ENCODE results near the gene KIAA1191. TPM values are rescaled to one million over a fixed set of nuclear protein-coding genes. Genes with fewer than 3 reads are reported as not detected.

KIAA1191 gene
- total and polyA plus RNA-seq, 2 of the 4 experiments (the other 2 are of a cell fraction), result 114 to 124 TPM

DNA sequence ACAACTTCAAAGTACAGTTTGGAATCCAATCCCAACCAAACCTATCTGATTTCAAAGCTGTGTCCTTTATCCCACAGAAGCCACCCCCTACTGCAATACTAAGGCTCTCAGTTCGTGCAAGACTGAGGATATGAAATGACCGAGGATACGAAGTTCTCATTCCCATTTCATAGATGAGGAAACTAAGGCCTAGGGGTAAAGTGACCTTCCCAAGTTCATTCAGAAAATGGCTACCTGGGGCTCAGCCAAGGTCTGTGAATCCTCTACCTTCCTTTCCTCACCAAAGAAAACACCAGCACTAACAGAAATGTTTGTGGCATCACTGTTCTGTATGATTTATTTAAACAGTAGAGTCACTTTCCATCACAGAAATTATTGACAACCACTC, 5.4 kb downstream of the KIAA1191 start:
- TF ChIP-seq CHD1 (IDR thresholded peaks at IDR 0.05; ENCODE audit: low read depth, low read length), result no peak
- TF ChIP-seq FOS (IDR thresholded peaks at IDR 0.05; ENCODE audit: low read depth, low read length), result no peak
- TF ChIP-seq RCOR1 (IDR thresholded peaks at IDR 0.05; ENCODE audit: insufficient replicate concordance, low read length), result no peak
- no peak for TF ChIP-seq RFX5 (IDR thresholded peaks at IDR 0.05; ENCODE audit: low read depth, low read length)
- no peak for TF ChIP-seq MXI1 (IDR thresholded peaks at IDR 0.05; ENCODE audit: borderline replicate concordance, low read depth, low read length)
- TF ChIP-seq POLR2A (IDR thresholded peaks at IDR 0.05; ENCODE audit: low read depth, low read length), result no peak
- TF ChIP-seq, protein P1, sequence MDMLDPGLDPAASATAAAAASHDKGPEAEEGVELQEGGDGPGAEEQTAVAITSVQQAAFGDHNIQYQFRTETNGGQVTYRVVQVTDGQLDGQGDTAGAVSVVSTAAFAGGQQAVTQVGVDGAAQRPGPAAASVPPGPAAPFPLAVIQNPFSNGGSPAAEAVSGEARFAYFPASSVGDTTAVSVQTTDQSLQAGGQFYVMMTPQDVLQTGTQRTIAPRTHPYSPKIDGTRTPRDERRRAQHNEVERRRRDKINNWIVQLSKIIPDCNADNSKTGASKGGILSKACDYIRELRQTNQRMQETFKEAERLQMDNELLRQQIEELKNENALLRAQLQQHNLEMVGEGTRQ (IDR thresholded peaks at IDR 0.05; ENCODE audit: low read depth, low read length), result no peak
- TF ChIP-seq CEBPB (IDR thresholded peaks at IDR 0.05; ENCODE audit: low read depth, low read length), result no peak
- no peak for TF ChIP-seq MAFK (IDR thresholded peaks at IDR 0.05; ENCODE audit: low read depth, low read length)
- TF ChIP-seq SMC3 (IDR thresholded peaks at IDR 0.05; ENCODE audit: low read depth, low read length), result no peak
- TF ChIP-seq, protein P2, sequence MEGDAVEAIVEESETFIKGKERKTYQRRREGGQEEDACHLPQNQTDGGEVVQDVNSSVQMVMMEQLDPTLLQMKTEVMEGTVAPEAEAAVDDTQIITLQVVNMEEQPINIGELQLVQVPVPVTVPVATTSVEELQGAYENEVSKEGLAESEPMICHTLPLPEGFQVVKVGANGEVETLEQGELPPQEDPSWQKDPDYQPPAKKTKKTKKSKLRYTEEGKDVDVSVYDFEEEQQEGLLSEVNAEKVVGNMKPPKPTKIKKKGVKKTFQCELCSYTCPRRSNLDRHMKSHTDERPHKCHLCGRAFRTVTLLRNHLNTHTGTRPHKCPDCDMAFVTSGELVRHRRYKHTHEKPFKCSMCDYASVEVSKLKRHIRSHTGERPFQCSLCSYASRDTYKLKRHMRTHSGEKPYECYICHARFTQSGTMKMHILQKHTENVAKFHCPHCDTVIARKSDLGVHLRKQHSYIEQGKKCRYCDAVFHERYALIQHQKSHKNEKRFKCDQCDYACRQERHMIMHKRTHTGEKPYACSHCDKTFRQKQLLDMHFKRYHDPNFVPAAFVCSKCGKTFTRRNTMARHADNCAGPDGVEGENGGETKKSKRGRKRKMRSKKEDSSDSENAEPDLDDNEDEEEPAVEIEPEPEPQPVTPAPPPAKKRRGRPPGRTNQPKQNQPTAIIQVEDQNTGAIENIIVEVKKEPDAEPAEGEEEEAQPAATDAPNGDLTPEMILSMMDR (conservative IDR thresholded peaks at IDR 0.05; ENCODE audit: low read depth, low read length), result no peak
- TF ChIP-seq BHLHE40 (IDR thresholded peaks at IDR 0.05; ENCODE audit: low read depth, low read length), result no peak
- H3K9me1 ChIP-seq (ENCODE audit: insufficient read depth, low read length), result peaks cover 12% of the 10 kb centered on the region
- DNase-seq, result no peak
- H3K4ac ChIP-seq (ENCODE audit: low read depth, low read length), result no peak overlapping the region
- ATAC-seq (ENCODE audit: low read depth), result no peak
- intact Hi-C loops (cut with micrococcal nuclease), result no loop called here
- in situ Hi-C loops (cut with MboI; ENCODE audit: low sequenced_read_pairs), result no loop called here
- ChIA-PET CTCF (no interaction called here), POLR2A (ENCODE audit: unreplicated experiment) (no interaction called here)
- no peak overlapping the region for H3K14ac ChIP-seq (replicated peaks; ENCODE audit: low read depth, low read length)
- H4K8ac ChIP-seq (ENCODE audit: low read depth in 2 of 2, low read length in 2 of 2), result no peak overlapping the region
- no peak overlapping the region for H3K27ac ChIP-seq (ENCODE audit: insufficient read depth, low read length)
- peaks cover 46% of the 10 kb centered on the region for H3K36me3 ChIP-seq (ENCODE audit: control insufficient read depth, insufficient read depth, low read length)
- H3K9ac ChIP-seq (ENCODE audit: low read depth, low read length), result no peak overlapping the region
- no peaks in the 10 kb centered on the region for H3K9me3 ChIP-seq (ENCODE audit: control insufficient read depth, insufficient read depth, low read length)
- H4K5ac ChIP-seq (ENCODE audit: low read depth, low read length), result no peak overlapping the region
- no peak overlapping the region for H2AK9ac ChIP-seq (replicated peaks; ENCODE audit: low read depth, low read length, poor library complexity)
- H3K4me3 ChIP-seq (ENCODE audit: insufficient read depth, low read depth, low read length), result no peak overlapping the region
- no peak overlapping the region for H4K91ac ChIP-seq (ENCODE audit: insufficient read depth, low read depth, low read length)
- H3K56ac ChIP-seq (ENCODE audit: extremely low read depth, insufficient read depth, low read length), result no peak overlapping the region
- no peak overlapping the region for H3K23ac ChIP-seq (ENCODE audit: low read depth, low read length)
- no peak overlapping the region for H2AK5ac ChIP-seq (ENCODE audit: low read depth, low read length)
- H3K4me2 ChIP-seq (ENCODE audit: low read depth, low read length), result no peak overlapping the region
- no peak overlapping the region for H3K18ac ChIP-seq (ENCODE audit: low read depth, low read length)
- no TSS peak for BruUV-seq (replicated peaks)
- peaks cover 54% of the 10 kb centered on the region for H4K20me1 ChIP-seq (ENCODE audit: insufficient read depth, low read length)
- H2AFZ ChIP-seq (replicated peaks; ENCODE audit: low read length, poor library complexity), result no peak overlapping the region
- H3K79me1 ChIP-seq (ENCODE audit: low read depth in 1 of 2, low read length in 2 of 2), result peaks cover 38 to 55% of the 10 kb centered on the region in 2 experiments
- no CpG with 5 or more reads among the region's 3 CpGs for WGBS, 2 experiments (ENCODE audit: extremely low coverage in 2 of 2, insufficient read length in 1 of 2)
- H3K4me1 ChIP-seq (ENCODE audit: control insufficient read depth, insufficient read depth, low read length), result 0 out of 2 replicates have a peak, but pooled peaks cover 2% of the 10 kb centered on the region
- H2BK5ac ChIP-seq (ENCODE audit: low read depth, low read length, poor library complexity, severe bottlenecking), result no peak overlapping the region
- H3K27me3 ChIP-seq (ENCODE audit: control insufficient read depth, insufficient read depth, low read length), result no peaks in the 10 kb centered on the region
- H2BK120ac ChIP-seq (ENCODE audit: low read depth, low read length), result no peak overlapping the region
- no peak overlapping the region for H2BK15ac ChIP-seq (ENCODE audit: low read depth, low read length)
- no peak overlapping the region for H2BK20ac ChIP-seq (ENCODE audit: low read depth, low read length)
- dilution Hi-C loops (cut with HindIII; ENCODE audit: low sequenced_read_pairs, unreplicated experiment), result no loop called here

Measured in IMR-90 (cell line).